ENCODE measurements around the gene MEG3.

The MEG3 gene

DNA sequence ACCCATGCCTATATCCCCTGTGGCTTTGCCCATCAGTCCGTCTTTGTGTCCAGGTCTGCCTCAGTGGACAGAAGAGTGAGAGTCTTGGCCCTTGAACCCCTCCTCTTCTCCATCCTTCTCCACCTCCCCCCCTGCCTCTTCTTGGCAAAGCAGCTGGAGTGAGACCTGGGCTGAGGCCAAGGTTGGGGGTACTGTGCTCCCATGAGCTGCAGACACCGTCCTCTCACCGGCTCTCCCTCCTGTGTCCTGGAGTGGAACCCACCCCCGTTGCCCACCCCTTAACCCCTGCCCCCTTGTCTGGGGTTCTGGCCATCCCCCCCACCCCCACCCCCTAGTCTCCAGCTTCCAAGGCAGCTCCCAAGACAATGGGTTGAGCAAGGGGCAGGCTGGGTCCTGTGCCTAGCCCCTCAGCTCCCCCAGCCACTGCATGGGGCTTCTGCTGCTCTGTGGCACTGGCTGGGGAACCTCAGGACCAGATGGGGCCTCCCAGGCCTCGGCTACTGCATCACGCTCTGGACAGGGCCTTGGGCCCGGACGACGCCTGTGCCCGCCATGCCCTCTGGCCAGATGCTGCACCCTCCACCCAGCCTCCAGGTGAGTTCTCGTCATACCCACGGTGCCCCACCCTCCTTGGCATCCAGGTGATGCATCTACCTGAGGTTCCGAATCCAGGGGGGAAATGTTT, 41.9 kb downstream of the MEG3 start:
- DNase-seq: no peak

DNA sequence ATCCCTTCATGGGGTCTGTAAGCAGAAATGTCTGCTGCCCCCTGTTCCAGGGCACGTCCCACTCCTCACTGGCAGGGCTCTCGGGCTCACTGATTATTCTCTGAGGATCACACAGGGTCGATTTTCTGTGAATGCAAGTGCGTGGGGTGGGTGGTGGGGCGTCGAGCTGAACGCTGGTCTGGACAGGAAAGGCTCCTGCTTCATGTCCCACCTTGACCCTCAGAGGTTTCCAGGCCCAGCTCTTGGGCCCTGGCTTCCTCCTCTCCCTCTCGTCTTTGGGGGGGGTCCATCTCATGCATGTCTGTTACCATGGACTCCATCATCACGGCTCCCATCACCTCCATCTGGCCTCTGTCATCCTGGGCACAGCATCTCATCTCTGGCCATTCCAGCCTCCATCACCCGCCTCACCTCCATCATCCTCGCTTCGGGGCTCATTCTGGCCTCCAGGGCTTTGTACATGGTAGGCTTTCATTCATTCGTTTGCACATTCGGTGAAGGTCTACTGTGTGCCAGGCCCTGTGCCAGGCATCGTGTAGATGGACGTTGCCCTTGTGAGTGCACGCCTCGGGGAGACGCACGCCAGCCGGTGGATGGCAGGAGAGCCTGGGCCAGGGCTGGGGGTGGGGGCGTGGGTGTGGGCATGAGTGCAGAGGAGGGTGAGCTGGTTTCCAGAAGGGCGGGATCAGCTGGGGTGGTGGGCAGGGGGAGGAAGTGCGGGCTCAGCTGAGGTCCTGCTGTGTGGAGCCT, 42.9 kb downstream of the MEG3 start:
- DNase-seq: no peak

DNA sequence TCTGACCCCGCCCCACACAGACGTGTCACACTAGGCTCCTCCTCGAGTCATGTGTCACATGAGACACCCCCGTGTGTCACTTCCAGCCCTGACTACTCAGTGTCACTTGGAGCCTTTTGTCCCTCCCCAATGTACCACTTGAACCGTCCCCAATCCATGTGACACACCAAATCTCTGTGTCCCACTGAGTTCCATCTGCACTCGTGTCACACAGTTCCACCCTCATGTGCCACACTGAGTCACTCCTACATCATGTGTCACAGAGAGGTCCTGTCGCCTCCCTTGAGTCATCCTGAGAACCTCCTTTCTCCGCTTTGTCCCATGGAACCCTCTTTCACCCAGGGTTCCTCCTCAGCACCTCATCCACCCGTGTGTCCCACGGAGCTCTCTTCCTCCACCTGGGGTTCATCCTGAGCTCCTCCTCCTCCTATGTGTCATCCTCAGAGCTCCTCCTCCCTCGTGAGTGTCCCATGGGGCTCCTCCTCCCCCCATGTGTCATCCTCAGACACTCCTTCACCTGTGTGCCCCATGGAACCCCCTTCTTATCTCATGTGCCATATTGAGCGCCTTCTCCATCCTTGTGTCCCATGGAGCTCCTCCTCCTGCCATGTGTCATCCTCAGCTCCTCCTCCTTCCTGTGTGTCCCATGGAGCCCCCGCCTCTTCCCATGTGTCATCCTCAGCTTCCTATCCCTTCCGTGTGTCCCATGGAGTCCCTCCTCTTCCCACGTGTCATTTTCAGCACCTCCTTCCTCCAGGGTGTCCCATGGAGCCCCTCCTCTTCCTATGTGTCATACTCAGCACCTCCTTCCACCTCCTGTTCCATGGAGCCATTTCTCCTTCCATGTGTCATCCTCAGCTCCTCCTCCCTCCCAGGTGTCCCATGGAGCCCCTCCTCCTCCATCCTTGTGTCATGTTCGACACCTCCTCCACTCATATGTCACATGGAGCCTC, 45.6 kb downstream of the MEG3 start:
- DNase-seq: no peak

DNA sequence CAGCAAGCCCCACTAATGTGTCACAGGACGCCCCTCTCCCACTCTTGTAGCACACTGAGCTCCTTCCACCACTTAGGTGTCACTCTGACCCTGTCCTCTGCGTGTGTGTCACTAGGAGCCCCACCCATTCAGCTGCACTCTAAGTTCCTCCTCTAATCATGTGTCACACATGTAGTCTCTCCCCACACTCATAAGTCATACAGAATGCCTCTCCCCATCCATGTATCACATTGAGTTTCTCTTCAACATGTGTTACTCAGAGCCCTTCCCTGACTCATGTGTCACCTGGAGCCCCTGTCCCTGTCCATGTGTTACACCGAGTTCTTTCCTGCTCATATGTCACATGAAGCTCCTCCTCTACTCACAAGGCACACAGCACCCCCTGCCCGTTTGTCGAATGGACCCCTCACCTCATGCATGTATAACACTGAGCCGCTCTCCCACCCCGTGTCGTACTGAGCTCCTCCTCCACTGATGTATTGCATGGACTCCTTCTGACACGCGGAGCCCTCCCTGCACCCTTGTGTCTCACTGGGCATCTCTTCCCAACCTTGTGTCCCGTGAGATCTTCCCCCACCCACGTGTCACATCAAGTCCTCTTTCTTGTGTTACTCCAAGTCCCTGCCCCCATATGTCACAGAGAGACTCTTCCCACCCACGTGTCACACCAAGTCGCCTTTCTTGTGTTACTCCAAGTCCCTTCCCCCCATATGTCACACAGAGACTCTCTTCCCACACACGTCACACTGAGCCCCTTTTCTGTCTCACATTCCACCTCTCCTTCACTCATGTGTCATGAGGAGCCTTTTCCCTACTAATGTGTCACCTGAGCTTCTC, 46.6 kb downstream of the MEG3 start:
- no peak for DNase-seq

DNA sequence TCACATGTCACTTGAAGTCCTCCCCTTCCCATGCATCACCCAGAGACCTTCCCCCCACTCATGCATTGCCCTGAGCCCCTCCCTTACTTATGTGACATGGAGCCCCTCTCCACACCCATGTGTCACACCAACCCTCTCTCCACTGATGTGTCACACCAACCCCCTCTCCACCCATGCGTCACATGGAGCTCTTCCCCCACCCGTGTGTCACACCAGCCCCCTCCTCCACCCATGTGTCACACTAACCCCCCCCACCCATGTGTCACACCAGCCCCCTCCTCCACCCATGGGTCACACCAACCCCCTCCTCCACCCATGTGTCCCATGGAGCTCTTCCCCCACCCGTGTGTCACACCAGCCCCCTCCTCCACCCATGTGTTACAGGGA, 47.2 kb downstream of the MEG3 start:
- DNase-seq: no peak

DNA sequence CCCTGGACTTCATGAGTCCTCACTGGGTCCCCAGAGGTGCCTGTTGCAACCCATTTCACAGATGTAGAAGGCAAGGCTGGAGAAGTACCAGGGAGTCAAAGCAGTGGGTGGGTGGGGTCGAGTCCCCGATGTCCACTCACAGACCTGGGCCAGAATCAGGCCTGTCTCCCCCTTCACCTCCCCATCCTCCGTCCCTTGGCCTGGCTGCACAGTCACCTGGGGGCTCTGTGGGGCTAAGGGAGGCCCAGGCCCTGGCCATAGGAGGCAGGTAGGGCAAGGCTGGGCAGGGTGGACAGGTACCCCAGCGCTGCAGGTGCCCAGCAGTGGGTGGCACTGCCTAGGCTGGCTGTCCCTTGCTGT, 48.1 kb downstream of the MEG3 start:
- no peak for DNase-seq

DNA sequence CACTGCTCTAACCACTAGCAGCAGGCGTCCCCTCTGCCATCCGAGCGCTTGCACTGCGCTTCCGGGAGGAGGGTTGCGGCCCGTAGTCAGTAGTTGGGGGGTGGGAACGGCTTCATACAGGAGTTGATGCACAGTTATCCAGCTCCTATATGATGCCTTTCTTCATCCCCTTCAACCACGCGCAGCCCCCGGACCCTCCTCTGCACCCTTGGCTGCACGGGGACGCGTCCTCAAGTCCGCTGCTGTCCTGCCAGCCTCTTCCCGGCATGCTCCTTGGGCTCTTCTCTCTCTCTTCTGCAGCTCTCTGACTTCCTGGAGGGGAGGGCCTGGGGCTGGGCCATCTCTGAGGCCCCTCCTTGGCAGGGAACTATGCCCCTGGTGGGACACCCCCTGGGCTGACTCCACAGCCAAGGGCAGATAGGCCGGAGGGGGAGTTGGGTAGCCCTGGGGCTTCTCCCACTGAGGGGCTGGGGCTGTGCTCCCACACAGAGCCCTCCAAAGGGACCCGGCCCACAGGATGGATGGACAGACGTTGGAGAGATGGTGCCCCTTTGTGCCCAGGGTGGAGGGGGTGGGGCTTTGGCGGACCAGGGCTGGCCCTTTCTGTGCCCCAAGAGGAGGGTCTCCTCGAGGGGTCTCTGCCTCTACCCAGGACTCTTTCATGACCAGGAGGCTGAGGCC, 48.6 kb downstream of the MEG3 start:
- DNase-seq: no peak

DNA sequence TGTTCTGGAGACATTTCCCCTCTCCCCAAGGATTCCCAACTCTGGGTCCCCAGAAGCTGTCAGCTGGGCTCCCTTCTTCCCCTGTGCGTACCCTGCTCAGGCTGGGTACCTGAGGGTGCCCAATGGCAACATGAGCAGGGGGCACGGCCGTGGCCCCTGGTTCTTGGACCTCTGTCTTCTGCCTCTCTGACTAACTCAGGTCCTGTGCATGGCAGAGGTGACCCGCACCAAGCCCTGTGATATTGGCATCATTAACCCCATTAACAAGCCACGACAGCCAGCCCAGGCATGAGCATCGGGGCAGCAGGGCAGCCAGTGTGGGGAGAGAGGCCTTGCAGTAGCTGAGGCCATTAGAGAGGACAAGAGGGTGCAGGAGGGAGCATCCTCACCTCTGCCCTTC, 49.2 kb downstream of the MEG3 start:
- no peak for DNase-seq

DNA sequence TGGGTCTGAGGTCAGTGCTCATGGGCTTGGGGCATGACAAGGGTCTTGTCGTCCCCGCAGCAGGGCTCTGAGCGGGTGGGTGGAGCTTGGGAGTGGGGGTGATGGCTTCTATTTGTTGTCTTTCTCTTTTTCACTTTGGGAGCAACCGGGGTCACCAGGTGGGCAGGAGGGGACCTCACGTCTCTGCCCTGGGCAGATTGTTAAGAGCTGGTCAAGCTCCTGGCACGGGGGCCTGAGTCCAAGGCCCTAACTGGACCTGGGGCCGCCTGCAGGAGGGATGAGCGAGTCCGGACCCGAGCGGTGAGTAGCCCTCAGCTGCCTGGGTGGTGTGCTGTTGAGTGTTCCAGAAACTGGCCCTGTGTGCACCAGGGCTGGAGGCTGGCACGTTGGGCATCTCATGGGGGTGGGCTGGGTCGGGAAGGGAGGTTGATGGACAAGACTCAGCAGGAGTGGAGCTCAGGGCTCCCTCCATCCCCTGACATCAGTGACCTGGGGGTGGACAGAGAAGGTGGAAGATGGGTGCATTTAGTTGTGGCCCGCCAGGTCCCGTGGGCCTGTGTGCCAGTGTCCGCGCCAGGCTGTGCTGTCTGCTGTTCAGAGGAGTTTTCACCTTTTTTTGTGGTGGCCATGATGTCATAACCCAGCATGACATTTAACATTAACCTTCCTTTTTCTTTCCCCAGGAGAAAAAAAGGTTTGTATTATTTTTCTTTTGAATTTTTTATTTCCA, 50.1 kb downstream of the MEG3 start:
- DNase-seq: no peak

DNA sequence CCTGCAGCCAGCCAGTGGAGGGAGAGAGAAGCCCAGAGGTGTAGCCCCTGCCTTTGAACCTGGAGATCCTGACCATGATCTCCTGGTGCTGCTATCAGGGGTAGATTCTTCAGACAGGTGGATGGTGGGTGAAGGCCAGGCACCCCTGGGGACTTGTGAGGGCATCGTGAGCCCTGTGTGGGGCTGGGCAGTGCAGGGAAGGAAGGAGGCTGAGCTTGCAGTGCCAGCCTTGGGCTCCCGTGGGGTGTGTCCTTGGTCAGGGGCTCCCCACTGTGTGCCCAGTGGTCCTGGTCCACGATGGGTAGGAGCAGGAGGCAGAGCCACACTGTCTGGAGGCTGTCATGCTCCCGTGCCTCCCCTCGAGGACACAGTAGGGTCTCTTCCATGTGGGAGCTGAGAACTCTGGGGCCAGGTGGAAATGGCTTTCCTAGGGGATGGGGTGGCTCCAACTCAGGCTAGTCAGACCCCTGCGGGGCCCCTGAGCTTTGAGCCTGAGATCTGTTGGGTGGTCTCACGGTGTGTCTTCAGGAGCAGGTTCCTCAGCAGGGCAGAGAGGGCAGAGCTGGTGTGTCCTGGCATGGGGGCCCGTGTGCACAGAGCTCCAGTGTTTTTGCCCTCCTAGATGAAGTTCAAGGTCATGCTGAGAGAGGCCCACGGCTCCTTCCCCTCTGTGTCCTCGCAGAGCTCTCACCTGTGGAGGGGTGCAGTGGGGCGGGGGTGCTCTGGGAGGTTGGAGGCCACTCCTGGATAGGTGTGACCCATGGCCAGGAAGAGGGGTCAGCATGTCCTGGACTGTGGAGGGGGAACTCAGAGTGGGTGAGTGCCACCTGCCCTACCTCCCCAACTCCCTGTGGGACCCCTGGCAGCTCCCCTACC, 52.6 kb downstream of the MEG3 start:
- DNase-seq: no peak

DNA sequence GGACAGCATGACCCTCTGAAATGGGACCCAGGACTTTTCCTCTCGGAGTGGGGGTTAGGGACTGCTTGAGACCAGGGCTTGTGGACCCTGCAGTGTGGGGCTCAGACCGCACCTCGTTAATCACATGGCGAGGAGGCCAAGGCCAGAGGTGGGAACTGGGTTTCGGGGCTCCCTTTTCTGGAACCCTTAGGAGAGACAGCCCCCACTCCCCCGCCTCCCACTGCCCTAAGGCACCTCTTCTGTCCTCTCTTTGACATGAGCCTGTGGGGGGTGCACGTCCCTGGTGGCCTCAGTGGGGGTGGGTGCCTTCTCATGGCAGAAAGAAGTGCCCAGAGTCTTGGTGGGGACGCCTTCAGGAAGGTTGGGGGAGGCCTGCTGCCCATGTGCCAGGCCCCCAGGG, 53.3 kb downstream of the MEG3 start:
- DNase-seq: no peak

DNA sequence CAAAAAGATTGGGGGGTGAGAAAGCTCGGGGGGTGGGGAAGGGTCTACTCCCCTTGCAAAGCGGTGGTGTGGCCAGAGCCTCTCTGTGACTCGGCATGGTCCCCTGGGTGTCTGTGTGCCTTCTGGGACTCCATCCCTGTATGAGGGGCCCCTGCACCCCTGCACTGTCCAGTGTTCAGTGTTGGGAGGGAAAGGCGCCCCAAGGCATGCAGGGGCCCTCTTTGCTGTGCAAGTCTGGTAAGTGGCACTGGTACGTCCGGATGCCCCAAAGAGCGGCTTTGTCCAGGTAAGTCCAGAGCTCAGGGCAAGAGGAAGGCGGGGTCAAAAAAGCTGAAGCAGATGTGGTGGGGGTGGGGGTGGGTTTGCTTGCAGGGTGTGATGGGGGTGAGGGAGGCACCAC, 53.9 kb downstream of the MEG3 start:
- DNase-seq: no peak

DNA sequence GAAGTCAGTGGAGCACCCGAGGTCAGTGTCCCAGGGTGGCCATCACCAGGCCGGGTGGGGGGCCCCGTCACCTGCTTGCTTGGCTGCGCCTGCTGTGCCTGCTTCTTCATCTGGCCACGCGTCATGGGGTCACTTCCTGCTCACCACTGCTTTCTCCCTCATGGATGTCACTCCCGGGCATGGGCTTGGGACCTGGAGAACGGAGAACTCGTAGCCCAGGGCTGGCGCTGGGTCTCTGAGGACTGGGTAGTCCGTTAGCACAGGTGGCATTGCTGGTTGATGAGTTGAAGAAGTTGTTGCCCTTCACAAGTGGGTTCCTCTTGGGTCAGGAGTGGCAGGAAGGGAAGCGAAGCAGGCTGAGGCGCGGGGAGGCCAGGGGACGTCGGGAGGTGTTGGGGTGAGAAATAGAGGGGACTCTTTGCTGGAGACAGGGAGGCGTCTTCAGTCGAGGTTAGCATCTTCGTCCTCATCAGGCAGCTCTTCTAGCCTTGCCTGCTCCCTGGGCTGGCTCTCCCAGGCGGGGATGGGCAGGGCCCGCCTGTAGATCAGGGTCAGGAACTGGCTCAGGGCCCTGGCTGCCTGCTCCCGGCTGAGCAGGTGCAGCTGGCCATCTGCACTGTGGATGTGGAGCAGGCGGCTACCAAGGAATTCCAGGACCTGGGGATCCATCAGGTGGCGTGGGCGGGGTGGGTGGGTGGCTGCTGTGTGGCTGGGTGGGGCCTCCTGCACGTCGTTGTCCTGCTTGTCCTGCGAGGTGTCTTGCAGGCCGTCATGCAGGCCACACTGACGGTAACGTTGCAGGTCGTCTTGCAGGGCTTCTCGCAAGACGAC, 54.6 kb downstream of the MEG3 start:
- no peak for DNase-seq

DNA sequence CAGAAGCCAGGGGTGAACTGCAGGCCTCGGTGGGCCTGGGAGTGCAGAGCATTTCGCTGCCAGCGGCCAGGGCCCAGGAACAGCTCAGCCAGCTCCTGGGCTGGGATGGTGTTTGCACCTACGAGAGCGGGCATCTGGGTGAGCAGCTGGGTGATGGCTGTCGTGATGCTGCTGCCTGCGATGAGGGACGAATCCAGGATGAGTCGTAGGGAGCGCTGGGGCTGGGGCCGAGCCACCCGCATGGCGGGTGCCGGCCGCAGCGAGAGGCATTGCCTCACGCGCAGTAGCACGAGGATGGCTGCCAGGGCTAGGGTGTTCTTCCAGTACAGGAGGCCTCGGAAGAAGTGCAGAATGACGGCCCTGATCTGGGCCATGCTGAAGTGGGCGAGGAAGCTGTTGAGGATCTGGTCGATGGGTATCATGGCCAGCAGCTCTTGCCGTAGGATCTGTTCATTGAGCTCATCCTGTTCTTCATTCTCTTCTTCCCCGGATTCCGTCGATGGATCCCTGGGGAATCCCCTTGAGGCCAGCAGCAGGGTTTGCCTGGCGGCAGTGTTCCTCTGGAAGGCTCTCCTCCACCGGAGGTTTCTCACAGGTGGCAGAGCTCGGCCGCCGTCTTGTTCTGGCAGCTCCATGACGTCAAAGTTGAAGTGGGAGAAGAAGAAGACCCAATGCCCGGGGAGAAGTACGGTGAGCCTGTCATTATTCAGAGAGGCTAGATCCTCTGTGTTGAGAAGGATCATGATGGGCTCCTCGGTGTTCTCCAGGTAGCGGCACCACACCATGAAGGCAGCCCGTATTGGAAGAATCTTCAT, 55.5 kb downstream of the MEG3 start:
- no peak for DNase-seq

DNA sequence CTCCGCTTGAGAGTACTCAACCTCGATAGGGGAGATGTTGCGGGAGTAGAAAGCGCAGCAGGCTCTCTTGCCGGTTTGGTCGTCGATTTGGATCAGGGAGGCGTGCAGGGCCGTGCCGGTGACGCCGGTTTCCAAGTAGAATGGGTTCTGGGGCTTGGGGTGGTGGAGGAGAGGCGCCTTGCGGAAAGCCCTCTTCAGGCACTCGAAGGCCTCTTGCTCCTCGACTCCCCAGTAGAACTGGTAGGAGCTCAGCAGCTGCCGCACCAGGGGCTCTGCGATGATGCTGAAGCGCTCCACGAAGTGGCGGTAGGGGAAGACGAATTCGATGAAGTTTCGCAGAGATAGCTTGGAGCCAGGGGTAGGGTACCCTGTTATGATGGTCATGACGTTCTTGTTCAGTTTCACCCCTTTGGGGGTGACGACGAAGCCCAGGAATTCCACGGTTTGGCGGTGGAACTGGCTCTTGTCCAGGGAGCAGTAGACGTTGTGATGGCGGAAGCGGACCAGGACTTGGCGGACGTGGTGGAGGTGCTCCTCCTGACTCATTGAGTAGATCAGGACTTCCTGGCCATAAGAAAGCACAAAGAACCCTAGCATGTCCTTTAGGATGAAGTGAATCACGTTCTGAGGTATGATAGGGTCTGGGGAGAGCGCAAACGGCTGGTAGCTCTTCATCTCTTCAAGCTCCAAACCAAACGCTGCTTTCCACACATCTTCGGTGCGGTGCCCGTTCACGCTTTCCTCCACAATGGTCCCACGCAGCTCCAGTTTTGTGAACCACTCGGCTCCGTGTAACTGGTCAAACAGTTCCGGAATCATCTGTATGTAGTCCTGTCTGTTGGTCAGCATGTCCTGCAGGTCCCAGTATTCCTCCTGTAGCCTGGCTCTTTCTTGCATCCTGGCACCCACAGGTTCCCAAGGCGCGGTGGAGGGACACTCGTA, 56.4 kb downstream of the MEG3 start:
- no peak for DNase-seq

DNA sequence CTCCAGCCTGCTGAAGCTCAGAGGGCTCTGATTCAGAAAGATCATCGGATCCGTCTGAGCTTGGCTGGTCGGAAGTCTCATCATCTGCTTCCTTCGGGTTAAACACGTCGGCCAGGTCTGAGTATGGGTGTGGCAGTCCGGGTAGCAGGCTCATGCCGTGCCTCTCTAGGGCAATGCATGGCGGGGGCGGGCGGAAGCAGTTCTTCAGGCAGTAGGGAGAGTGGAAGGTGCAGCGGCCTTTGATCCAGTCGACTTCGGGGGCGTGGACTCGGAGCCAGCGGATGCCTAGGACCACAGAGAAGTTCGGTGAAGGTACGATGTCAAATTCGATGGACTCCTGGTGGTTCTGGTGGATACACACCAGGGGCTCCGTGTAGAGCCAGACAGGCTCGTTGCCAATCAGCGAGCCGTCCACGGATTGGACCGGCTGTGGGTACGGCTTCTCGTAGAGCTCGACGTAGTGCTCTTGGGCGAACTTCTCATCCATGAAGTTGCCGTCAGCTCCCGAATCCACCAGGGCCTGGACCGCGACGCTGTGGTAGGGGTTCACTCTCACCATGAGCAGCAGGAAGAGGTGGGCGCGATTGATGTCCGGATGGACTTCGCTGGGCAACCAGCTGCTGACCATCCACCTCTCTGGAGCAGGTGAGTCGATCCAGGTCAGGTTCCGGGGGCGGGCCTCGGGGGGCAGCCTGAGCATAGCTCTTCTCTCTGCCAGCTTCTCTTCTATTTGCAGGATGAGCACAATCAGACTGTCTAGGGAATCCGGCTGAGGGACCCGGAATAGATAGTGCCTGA, 57.3 kb downstream of the MEG3 start:
- DNase-seq: no peak

DNA sequence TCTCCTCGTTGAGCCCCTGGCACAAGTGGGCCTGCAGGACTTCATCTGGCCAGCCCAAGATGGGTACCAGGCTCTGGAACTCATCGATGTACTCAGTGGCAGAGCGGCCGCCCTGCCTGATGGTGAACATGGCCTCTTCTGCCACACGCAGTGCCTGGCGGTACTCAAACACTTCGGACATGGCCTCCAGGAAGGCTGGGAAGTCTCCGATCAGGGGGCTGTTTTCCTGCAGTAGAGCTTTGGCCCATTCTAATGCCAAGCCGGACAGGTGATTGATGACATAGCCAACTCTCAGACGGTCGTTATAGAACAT, 57.8 kb downstream of the MEG3 start:
- DNase-seq: no peak
